PC-3 (cell line): ENCODE results near the gene TAPT1.

Experiments used
- EZH2 ChIP-seq: fragments of 300-600 bp; sonication (generic); IDR thresholded peaks from one replicate; pipeline ENCODE4 v1.6.1; 2017; ENCODE audit warnings: antibody characterized with exemption, mild to moderate bottlenecking, low read length; ENCODE audit not compliant: unreplicated experiment
- EZH2phosphoT487 ChIP-seq: fragments of 300-600 bp; sonication (generic); IDR thresholded peaks from 2 replicates; pipeline ENCODE4 v1.6.1; 2018; ENCODE audit warnings: mild to moderate bottlenecking, antibody characterized with exemption, low read length, borderline replicate concordance

- TF ChIP-seq EZH2phosphoT487 (no peak), EZH2 (no peak)
Measured at GRCh38 chr4:16129336-16129735, 96.9 kb downstream of the TAPT1 start.
